HL-60/S4 treated with retinoic acid at 250 ng/mL for 4 days and 3 days (cell line): ENCODE measurements around the gene IFIT1B.
"Not testable (repeated sequence)": the region's sequence is repeated elsewhere in the genome, so short reads cannot be mapped to it uniquely, and the experiment has no call there.

Experiments used
- in situ Hi-C: fragments of 300-500 bp; cut with MboI; formaldehyde crosslinking; loops from 2 replicates; pipeline ENCODE4 v1.7.0; 2022; ENCODE audit warnings: low sequenced_read_pairs

IFIT1B gene

GRCh38 chr10:89377705-89378637, at the start of gene IFIT1B:
IFIT1B (plus strand) TSS chr10:89378056; CDS start chr10:89378136, 80 bp downstream.
- in situ Hi-C loops, result no loop called here

GRCh38 chr10:89329151-89329550, 48.7 kb upstream of the IFIT1B start:
- in situ Hi-C loops, result no loop called here

- in situ Hi-C loops, result not testable (repeated sequence)
Observed at GRCh38 chr10:89330014-89330413, 47.8 kb upstream of the IFIT1B start.

- in situ Hi-C loops, result no loop called here
Observed at GRCh38 chr10:89330537-89331212, 47.2 kb upstream of the IFIT1B start.

GRCh38 chr10:89331487-89332122, 46.3 kb upstream of the IFIT1B start:
- in situ Hi-C loops, result not testable (repeated sequence)

- in situ Hi-C loops, result no loop called here
Observed at GRCh38 chr10:89332123-89332633, 45.7 kb upstream of the IFIT1B start.

GRCh38 chr10:89335226-89335625, 42.6 kb upstream of the IFIT1B start:
- in situ Hi-C loops, result no loop called here

GRCh38 chr10:89336241-89336640, 41.6 kb upstream of the IFIT1B start:
- in situ Hi-C loops, result no loop called here

GRCh38 chr10:89337484-89337883, 40.4 kb upstream of the IFIT1B start:
- in situ Hi-C loops, result no loop called here

- in situ Hi-C loops, result no loop called here
Observed at GRCh38 chr10:89338713-89339112, 39.1 kb upstream of the IFIT1B start.

GRCh38 chr10:89339875-89340274, 38.0 kb upstream of the IFIT1B start:
- in situ Hi-C loops, result no loop called here

- in situ Hi-C loops, result no loop called here
Observed at GRCh38 chr10:89341649-89342048, 36.2 kb upstream of the IFIT1B start.

- in situ Hi-C loops, result no loop called here
Observed at GRCh38 chr10:89342206-89342958, 35.5 kb upstream of the IFIT1B start.

GRCh38 chr10:89343089-89343767, 34.6 kb upstream of the IFIT1B start:
- in situ Hi-C loops, result no loop called here

GRCh38 chr10:89344156-89344555, 33.7 kb upstream of the IFIT1B start:
- in situ Hi-C loops, result no loop called here

GRCh38 chr10:89345367-89346000, 32.4 kb upstream of the IFIT1B start:
- in situ Hi-C loops, result no loop called here

GRCh38 chr10:89346405-89347254, 31.2 kb upstream of the IFIT1B start:
- in situ Hi-C loops, result no loop called here

- in situ Hi-C loops, result no loop called here
Observed at GRCh38 chr10:89347701-89348457, 30.0 kb upstream of the IFIT1B start.
